GM12878 (cell line): ENCODE measurements around the gene FUNDC1. TPM values are rescaled to one million over a fixed set of nuclear protein-coding genes. Genes with fewer than 3 reads are reported as not detected.

ENCODE experiments used
- ATAC-seq: fragments of 200-7000 bp; cut with Tn5 transposase; 3 replicates; pipeline ENCODE4 v1.9.1; 2020; ENCODE audit warnings: mild to moderate bottlenecking, moderate library complexity
- BruUV-seq: library from RNA; stranded (reverse); fragments of 400-500 nt; replicated peaks from 2 replicates; lab custom pipeline; 2021; lab: Mats Ljungman, UMichigan
- CTCF ChIA-PET: fragments of 300-600 bp; sonication (Branson Sonifier 250); formaldehyde crosslinking; extraction: SDS; loops from one replicate; lab custom pipeline; 2021; ENCODE audit warnings: inconsistent platforms; lab: Yijun Ruan, JAX
- POLR2A ChIA-PET: fragments of 350-600 bp; formaldehyde crosslinking; extraction: SDS; loops from one replicate; lab custom pipeline; 2021; ENCODE audit warnings: inconsistent platforms; lab: Charles Lee
- RAD21 ChIA-PET: fragments of 300-600 bp; sonication (Branson Sonifier 250); formaldehyde crosslinking; loops from one replicate; lab custom pipeline; 2023; ENCODE audit warnings: antibody characterized with exemption; ENCODE audit not compliant: unreplicated experiment; lab: Charles Lee
- SMC1A ChIA-PET: fragments of 300-600 bp; sonication (Branson Sonifier 250); formaldehyde crosslinking; loops from one replicate; lab custom pipeline; 2023; ENCODE audit not compliant: unreplicated experiment, uncharacterized antibody; lab: Charles Lee
- DNase-seq: peaks from one replicate; pipeline ENCODE4 v3.0.0-alpha.2; 2011; ENCODE audit warnings: low read depth, low spot score
- FAIRE-seq: peaks from 3 replicates; lab custom pipeline; 2011; peaks lifted over from hg19 to GRCh38; lab: Jason Lieb, UNC
- H2AFZ ChIP-seq: 2 replicates; pipeline ENCODE4 v1.6.0; 2011; ENCODE audit warnings: low read depth, low read length, control low read depth; ENCODE audit not compliant: control insufficient read depth
- H3K27ac ChIP-seq: 2 replicates; pipeline ENCODE4 v1.5.1; 2011; ENCODE audit warnings: control low read depth; ENCODE audit not compliant: control insufficient read depth, insufficient read depth
- H3K27me3 ChIP-seq, 2 experiments: replicated peaks in 1 of 2; 2 replicates each; pipeline versions ENCODE4 v1.6.0 to v1.6.1; 2011; ENCODE audit warnings: low read length in 1 of 2; ENCODE audit not compliant: control insufficient read depth in 2 of 2, insufficient read depth in 2 of 2
- H3K36me3 ChIP-seq, 2 experiments: 2 replicates each; pipeline ENCODE4 v1.5.1; 2011; ENCODE audit warnings: low read length in 1 of 2; ENCODE audit not compliant: control insufficient read depth in 2 of 2, insufficient read depth in 2 of 2
- H3K4me1 ChIP-seq: 2 replicates; pipeline ENCODE4 v1.6.1; 2011; ENCODE audit warnings: mild to moderate bottlenecking, low read length, moderate library complexity, mixed read lengths; ENCODE audit not compliant: control insufficient read depth, insufficient read depth
- H3K4me2 ChIP-seq: 2 replicates; pipeline ENCODE4 v1.6.0; 2011; ENCODE audit warnings: control low read depth; ENCODE audit not compliant: control insufficient read depth, insufficient read depth
- H3K4me3 ChIP-seq: fragments of 200-600 bp; sonication (generic); 2 replicates; pipeline ENCODE4 v1.5.1; 2016
- H3K79me2 ChIP-seq: 2 replicates; pipeline ENCODE4 v1.6.0; 2011; ENCODE audit warnings: low read length; ENCODE audit not compliant: control insufficient read depth, insufficient read depth
- H3K9ac ChIP-seq: 2 replicates; pipeline ENCODE4 v1.8.0; 2011; ENCODE audit warnings: low read length, control low read depth, mixed read lengths; ENCODE audit not compliant: control insufficient read depth, insufficient read depth
- H3K9me3 ChIP-seq: replicated peaks from 3 replicates; pipeline ENCODE4 v1.5.1; 2011; ENCODE audit warnings: mild to moderate bottlenecking, low read length; ENCODE audit not compliant: control insufficient read depth, insufficient read depth
- H4K20me1 ChIP-seq: 2 replicates; pipeline ENCODE4 v1.6.0; 2011; ENCODE audit not compliant: control insufficient read depth, insufficient read depth
- CHD1 ChIP-seq: IDR thresholded peaks from 2 replicates; pipeline ENCODE4 v1.6.1; 2012; ENCODE audit warnings: low read depth, low read length, improper control_type of control experiment
- NFIC ChIP-seq: IDR thresholded peaks from 2 replicates; pipeline ENCODE4 v1.6.1; 2012; ENCODE audit warnings: low read depth, mild to moderate bottlenecking, inconsistent platforms, low read length, moderate library complexity
- PML ChIP-seq: IDR thresholded peaks from 2 replicates; pipeline ENCODE4 v1.6.1; 2012; ENCODE audit warnings: low read length, inconsistent platforms
- SMC3 ChIP-seq: IDR thresholded peaks from 2 replicates; pipeline ENCODE4 v1.6.1; 2011; ENCODE audit warnings: low read length, improper control_type of control experiment, borderline replicate concordance
- TAF1 ChIP-seq: IDR thresholded peaks from 2 replicates; pipeline ENCODE4 v1.6.1; 2011; ENCODE audit warnings: mild to moderate bottlenecking, low read depth, low read length, borderline replicate concordance
- TARDBP ChIP-seq: IDR thresholded peaks from 2 replicates; pipeline ENCODE4 v1.6.1; 2016; ENCODE audit warnings: borderline replicate concordance
- TCF3 ChIP-seq: IDR thresholded peaks from 2 replicates; pipeline ENCODE4 v1.6.1; 2012; ENCODE audit warnings: low read depth, mild to moderate bottlenecking, low read length, borderline replicate concordance; ENCODE audit not compliant: insufficient read depth
- WGBS: methylation state at CpG from one replicate; pipeline ENCODE4 v1.1.6; 2016; ENCODE audit warnings: low lambda C conversion rate; ENCODE audit not compliant: insufficient replicate concordance, insufficient coverage; ENCODE audit errors: missing lambda C conversion rate; 5-methylcytosine and 5-hydroxymethylcytosine counted together
- in situ Hi-C: fragments of 300-500 bp; cut with MboI; formaldehyde crosslinking; loops from 9 replicates; pipeline ENCODE4 v1.14.3; 2018; ENCODE audit warnings: mixed read lengths
- intact Hi-C: fragments of 100-400 bp; cut with micrococcal nuclease; formaldehyde crosslinking; loops from one replicate; pipeline ENCODE4 v1.14.2; 2022; ENCODE audit not compliant: unreplicated experiment
- polyA plus RNA-seq, 11 experiments: library from polyadenylated mRNA; depleted of rRNA in 4 of 11; unstranded in 6 of 11; stranded (reverse) in 5 of 11; fragments of >200 nt; fragmentation: Nextera tagmentation in 4 of 11; fragmentation: Illumina TruSeq in 1 of 11; extraction: Ambion mirVana in 4 of 11; extraction: Trizol in 1 of 11; gene quantifications; 1 replicate in 1 of 11; 2 replicates in 10 of 11; pipeline versions ENCODE4 v1.2.1 to v1.2.3, GENCODE V29; 2011 to 2016; ENCODE audit warnings: inconsistent platforms in 2 of 11, missing spikeins in 2 of 11, low read depth in 1 of 11
- total RNA-seq, 4 experiments: library from RNA; depleted of rRNA in 3 of 4; stranded (reverse); fragments of >200 nt in 3 of 4; fragmentation: Illumina TruSeq in 1 of 4; extraction: Trizol in 1 of 4; gene quantifications; 2 replicates each; pipeline versions ENCODE4 v1.2.1 to v1.2.3, GENCODE V29; 2013 to 2021
- TF ChIP-seq, protein P1 (sequence below): fragments of 450-650 bp; IDR thresholded peaks from 2 replicates; pipeline ENCODE4 v1.6.1; 2017; ENCODE audit warnings: mild to moderate bottlenecking, moderate library complexity
- TF ChIP-seq, protein P2 (sequence below), 3 experiments: IDR thresholded peaks in 2 of 3; conservative IDR thresholded peaks in 1 of 3; 2 replicates each; pipeline ENCODE4 v1.5.1; 2011; ENCODE audit warnings: low read depth in 3 of 3, low read length in 3 of 3, mild to moderate bottlenecking in 3 of 3, control low read depth in 2 of 3, moderate library complexity in 2 of 3, inconsistent platforms in 1 of 3, mixed read lengths in 1 of 3; ENCODE audit not compliant: control insufficient read depth in 2 of 3, insufficient read depth in 1 of 3; ENCODE audit errors: extremely low read depth in 1 of 3

Gene FUNDC1
- total and polyA plus RNA-seq, 10 of the 15 experiments (the other 5 are each of a cell fraction or from before 2014, with no cell fraction given) = 10.0 to 25.1 (median 16.8) TPM

DNA sequence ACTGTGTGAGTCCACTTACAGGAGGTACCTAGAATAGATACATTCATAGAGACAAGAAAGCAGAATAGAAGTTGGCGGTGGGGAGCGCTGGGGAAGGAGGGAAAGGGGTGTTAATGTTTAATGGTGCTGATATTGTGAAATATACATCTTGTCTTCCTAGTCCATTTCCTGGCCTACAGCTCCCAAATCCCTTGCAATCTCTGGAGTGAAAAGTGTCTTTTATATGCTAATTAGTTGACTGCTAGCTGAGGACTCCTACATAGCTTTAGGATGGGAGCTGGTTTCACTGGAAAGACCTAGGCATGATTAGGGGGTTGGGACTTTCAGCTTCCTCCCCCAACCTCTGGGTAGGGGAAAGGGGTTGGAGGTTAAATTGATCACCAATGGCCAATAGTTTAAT, 36.0 kb downstream of the FUNDC1 start:
- DNase-seq (no peak), ATAC-seq (no peak), FAIRE-seq (no peak)
- ChIA-PET SMC1A (interaction anchor here (0.8 kb wide), 1 partner anchor 14 kb away, joined by 3 read pairs; no protein-coding TSS in a partner anchor), RAD21 (interaction anchor here (0.7 kb wide), 1 partner anchor 341 kb away, joined by 3 read pairs; no protein-coding TSS in a partner anchor), CTCF (no interaction called here), POLR2A (no interaction called here)
- Histone ChIP-seq H3K9ac (no peak overlapping the region), H4K20me1 (no peaks in the 10 kb centered on the region), H3K36me3 (no peaks in the 10 kb centered on the region), H2AFZ (no peak overlapping the region), H3K27me3 (no peaks in the 10 kb centered on the region), H3K27ac (no peak overlapping the region), H3K4me1 (no peaks in the 10 kb centered on the region), H3K9me3 (no peaks in the 10 kb centered on the region), H3K4me2 (no peak overlapping the region), H3K4me3 (no peak overlapping the region), H3K79me2 (no peaks in the 10 kb centered on the region)
- 84% methylated on average over 2 of the region's 2 CpGs for WGBS
- intact Hi-C loops = no loop called here
- BruUV-seq = no TSS peak
- TF ChIP-seq TAF1 = no peak
- no peak for TF ChIP-seq NFIC
- no peak for TF ChIP-seq TARDBP
- TF ChIP-seq, protein P1, sequence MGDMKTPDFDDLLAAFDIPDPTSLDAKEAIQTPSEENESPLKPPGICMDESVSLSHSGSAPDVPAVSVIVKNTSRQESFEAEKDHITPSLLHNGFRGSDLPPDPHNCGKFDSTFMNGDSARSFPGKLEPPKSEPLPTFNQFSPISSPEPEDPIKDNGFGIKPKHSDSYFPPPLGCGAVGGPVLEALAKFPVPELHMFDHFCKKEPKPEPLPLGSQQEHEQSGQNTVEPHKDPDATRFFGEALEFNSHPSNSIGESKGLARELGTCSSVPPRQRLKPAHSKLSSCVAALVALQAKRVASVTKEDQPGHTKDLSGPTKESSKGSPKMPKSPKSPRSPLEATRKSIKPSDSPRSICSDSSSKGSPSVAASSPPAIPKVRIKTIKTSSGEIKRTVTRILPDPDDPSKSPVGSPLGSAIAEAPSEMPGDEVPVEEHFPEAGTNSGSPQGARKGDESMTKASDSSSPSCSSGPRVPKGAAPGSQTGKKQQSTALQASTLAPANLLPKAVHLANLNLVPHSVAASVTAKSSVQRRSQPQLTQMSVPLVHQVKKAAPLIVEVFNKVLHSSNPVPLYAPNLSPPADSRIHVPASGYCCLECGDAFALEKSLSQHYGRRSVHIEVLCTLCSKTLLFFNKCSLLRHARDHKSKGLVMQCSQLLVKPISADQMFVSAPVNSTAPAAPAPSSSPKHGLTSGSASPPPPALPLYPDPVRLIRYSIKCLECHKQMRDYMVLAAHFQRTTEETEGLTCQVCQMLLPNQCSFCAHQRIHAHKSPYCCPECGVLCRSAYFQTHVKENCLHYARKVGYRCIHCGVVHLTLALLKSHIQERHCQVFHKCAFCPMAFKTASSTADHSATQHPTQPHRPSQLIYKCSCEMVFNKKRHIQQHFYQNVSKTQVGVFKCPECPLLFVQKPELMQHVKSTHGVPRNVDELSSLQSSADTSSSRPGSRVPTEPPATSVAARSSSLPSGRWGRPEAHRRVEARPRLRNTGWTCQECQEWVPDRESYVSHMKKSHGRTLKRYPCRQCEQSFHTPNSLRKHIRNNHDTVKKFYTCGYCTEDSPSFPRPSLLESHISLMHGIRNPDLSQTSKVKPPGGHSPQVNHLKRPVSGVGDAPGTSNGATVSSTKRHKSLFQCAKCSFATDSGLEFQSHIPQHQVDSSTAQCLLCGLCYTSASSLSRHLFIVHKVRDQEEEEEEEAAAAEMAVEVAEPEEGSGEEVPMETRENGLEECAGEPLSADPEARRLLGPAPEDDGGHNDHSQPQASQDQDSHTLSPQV = no peak
- TF ChIP-seq SMC3 = no peak
- TF ChIP-seq, protein P2, sequence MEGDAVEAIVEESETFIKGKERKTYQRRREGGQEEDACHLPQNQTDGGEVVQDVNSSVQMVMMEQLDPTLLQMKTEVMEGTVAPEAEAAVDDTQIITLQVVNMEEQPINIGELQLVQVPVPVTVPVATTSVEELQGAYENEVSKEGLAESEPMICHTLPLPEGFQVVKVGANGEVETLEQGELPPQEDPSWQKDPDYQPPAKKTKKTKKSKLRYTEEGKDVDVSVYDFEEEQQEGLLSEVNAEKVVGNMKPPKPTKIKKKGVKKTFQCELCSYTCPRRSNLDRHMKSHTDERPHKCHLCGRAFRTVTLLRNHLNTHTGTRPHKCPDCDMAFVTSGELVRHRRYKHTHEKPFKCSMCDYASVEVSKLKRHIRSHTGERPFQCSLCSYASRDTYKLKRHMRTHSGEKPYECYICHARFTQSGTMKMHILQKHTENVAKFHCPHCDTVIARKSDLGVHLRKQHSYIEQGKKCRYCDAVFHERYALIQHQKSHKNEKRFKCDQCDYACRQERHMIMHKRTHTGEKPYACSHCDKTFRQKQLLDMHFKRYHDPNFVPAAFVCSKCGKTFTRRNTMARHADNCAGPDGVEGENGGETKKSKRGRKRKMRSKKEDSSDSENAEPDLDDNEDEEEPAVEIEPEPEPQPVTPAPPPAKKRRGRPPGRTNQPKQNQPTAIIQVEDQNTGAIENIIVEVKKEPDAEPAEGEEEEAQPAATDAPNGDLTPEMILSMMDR (IDR thresholded peaks at IDR 0.05 in 2 of 3, conservative IDR thresholded peaks at IDR 0.05 in 1 of 3; ENCODE audit: control insufficient read depth in 2 of 3, extremely low read depth in 1 of 3, insufficient read depth in 1 of 3, low read depth in 3 of 3, low read length in 3 of 3) = no peak
- TF ChIP-seq PML = no peak
- TF ChIP-seq CHD1 = no peak
- TF ChIP-seq TCF3 = no peak
- in situ Hi-C loops = no loop called here
